ENCODE measurements around the gene ERICH4.
"Not testable (repeated sequence)": the region's sequence is repeated elsewhere in the genome, so short reads cannot be mapped to it uniquely, and the experiment has no call there.

ERICH4 gene

DNA sequence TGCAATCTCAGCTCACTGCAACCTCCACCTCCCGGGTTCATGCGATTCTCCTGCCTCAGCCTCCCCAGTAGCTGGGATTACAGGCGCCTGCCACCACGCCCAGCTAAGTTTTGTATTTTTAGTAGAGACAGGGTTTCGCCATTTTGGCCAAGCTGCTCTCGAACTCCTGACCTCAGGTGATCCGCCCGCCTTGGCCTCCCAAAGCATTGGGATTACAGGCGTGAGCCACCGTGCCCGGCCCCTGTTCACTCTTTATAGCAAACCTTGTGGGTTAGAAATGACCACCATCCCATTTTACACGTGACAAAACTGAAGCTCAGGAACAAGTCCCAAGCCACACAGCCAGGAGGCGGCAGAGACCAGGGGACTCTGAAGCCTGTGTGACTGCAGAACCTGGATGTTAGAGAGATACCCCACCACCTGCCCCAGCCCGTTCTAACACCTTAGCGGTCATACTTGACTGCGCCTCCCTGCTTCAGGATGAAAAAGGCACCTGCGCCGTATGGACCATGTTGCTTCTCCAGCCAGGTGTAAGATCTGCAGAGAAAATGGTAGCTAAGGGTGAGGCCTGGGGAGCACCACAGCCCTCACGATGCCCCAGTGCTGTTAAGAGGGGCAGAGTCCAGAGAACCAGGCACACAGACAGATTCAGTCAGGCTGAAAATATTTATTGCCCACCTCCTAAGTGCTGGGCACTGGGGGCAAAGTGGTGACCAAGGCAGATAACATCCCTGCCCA lies 6.9 kb upstream of the ERICH4 start:
- no peak for DNase-seq (ENCODE audit: low spot score)

DNA sequence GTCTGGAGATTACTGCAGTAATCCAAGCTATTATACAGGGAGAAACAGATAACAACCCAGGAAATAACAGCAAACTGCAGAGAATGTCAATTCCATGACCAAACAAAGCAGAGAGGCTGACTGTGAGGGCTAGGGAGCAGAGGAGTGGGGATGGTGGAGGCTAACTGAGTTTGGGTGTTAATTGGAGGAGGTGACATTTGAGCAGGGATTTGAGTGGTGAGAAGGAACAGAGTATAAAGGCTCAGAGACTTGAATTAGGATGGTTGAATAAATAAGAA lies 6.3 kb upstream of the ERICH4 start:
- DNase-seq (ENCODE audit: low spot score) = no peak

DNA sequence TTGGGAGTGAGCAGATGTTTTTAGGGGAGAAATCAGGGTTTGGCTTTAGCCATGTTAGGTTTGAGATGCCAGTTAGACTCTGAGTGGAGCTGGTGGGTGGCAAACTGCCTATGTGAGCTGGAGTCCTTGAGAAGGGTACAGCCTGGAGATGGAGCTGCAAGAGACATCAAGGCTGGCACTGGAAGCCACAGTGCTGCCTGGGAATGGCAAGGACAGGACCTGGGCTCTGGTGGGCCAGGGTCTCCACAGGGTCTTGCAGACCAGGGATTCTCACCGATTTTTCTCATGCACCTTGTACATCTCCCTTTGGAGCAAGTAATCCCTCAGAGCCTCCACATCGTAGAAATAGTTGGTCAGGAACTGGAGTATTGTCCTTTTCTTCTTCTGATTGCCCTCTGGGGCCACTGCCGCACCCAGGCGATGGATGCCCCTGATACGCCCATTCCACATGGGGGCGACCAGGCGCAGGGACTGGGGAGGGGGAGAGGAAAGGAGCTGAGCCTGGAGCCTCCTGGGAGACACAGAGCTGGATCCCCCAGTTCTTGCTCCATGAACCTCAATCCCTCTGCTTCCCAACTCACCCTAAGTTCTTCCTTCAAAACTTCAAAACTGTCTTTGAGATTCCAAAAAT lies 4.9 kb upstream of the ERICH4 start:
- DNase-seq (ENCODE audit: low spot score) = no peak

DNA sequence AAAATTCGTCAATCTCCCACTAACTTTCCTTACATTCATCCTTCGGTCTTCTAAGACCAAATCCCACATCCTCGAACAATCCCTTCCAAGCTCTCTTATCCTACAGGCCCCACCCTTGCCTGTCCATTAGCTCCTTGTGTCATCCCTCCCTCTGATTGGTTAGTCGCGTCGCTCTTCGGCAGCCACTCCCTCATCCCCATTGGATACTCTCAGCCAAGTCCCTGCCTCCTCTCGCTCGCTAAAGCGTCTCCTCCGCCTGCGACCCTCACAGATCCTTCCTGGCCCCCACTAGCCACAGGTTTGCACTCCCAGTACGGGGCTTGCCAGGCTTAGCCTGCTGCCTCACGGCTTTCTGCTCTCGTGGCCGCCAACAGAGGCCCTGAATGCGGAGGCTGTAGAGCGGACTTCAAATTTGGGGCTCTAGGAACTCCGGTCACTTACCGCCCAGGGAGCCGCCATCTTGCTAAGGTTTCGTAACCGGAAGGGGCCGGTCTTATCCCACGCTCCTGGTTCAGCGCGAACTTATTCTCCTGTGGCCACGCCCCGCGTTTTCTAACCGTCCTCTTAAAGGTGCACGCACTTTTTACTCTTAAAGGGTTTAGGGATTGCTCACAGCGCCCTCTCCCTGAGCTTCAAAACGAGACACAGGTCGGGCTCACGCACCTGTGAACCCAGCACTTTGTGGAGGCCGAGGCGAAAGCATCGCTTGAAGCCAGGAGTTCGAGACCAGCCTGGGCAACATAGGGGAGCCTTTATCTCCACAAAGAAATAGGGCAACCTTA lies 3.3 kb upstream of the ERICH4 start, which contains the start of gene DMAC2:
Gene DMAC2, minus strand, starts transcription at position 472 of the 782 bp plus-strand sequence. Its CDS starts 13 bp downstream, at position 459.
- peak; percentile 94 for DNase-seq (ENCODE audit: low spot score)

DNA sequence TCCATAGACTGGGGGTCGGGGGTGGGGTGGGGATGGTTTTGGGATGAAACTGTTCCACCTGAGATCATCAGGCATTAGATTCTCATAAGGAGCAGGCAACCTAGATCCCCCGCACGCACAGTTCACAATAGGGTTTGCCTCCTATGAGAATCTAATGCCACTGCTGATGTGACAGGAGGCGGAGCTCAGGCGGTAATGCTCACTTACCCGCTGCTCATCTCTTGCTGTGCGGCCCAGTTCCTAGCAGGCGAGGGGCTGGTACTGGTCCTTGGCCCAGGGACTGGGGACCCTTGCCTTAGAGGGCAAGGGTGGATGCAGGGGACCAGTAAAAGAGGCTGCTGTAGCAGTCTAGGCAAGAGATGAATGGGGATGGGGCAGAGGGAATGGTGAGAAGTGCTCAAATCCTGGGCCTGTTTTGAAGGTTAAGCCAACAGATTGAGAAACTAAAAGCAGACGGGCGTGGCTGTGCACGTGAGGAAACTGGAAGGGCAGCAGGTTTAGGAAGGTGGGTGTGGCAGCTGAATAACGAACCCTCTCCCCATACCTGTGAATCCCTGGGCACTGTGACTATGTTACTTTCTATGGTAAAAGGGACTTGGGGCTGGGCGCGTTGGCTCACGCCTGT lies 1.5 kb upstream of the ERICH4 start:
- no peak for DNase-seq (ENCODE audit: low spot score)

DNA sequence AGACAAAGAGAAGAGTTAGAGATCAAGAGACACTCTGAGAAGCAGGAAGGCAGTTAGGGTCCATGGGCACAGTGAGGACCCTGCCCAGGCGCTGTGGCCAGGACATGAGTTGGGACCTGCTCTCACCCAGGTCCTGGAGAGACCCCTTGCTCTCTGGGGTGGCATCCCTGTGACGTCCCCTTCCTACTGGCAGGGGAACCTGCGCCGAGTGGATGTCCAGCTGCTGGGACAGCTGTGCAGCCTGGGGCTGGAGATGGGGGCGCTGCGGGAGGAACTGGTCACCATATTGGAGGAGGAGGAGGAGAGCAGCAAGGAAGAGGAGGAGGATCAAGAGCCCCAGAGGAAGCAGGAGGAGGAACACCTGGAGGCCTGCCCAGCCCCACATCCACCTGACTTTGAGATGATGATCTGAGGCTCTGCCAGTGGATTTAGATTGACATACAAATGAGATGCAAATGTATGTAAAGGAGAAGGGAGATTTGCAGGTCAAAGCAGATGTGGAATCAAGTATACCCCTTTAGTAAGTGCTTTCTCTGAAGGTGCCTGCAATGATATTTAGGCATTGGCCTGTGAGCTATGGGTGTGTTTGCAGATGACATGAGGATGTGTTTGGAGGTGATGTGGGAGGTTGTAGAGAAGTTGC lies 978 bp downstream of the ERICH4 start:
- no peak for DNase-seq (ENCODE audit: low spot score)

DNA sequence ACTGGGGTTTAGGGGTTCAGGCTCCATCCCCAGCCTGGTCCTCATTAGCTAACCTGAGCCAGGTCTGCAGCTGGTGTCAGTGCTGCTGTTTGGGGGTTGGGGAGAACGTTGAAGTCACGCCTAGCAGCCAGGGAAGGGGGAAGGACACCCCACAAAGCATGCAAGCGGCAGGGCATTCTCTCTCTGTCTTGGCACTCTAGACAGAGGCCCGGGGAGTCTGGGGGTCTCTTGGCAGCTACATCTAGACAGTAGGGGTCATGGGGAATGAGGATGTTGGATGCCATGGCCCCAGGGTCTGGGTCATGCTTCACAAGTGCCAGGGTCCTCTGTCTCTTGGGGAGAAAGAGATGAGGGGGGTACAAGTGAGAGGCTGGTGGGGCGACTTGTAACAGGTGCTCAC lies 2.6 kb downstream of the ERICH4 start:
- DNase-seq (ENCODE audit: low spot score) = no peak

DNA sequence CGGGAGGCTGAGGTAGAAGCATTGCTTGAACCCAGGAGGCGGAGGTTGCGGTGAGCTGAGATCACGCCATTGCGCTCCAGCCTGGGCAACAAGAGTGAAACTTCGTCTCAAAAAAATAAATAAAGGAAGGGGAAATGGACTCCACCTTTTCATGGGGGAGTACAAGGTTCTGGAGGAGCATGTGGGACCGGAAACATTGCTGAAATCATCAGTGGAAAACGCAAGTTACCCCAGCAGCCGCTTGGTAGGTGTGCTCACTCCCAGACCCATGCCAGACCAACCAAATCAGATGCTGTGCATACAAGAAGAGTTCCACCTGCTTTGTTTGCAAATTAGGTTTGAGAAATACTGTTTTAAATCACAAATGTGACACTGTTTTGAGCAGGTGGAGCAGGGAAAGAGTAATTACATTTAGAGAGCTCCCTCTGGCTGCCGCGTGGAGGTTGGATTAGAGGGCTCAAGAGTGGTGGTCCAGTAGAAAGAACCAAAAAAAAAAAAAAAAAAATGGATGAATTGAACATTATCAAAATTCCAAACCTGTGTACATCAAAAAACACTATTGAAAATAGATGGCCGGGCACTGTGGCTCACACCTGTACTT lies 4.9 kb downstream of the ERICH4 start:
- DNase-seq (ENCODE audit: low spot score) = no peak

DNA sequence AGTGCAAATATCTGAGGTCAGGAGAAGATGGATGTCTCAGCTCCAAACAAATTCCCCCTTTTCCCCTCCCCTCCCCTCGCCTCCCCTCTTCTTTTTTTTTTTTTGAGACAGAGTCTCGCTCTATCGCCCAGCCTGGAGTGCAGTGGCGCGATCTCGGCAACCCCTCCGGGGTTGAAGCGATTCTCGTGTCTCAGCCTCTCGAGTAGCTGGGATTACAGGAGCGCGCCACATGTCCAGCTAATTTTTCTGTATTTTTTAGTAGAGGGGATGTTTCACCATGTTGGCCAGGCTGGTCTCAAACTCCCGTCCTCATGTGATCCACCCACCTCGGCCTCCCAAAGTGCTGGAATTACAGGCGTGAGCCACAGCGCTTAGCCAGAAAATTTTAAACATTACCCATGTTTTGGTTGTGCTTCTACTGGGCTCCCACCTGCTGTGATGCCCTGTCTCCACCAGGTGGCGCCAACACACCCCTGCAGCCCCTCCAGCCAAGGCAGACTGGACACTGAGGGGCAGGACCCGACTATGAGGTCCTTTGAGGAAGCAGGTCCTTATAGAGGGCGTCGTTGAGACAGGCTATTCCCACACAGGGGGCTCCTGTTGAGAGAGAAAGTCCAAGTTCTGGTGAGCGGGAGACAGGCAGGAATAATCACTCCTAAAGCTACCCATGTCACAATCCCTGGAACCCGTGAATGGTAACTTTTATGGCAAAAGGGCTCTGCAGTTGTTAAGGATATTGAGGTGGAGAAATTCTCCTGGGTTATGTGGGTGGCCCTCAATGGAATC lies 6.3 kb downstream of the ERICH4 start:
- DNase-seq (ENCODE audit: low spot score) = peak; percentile 87

DNA sequence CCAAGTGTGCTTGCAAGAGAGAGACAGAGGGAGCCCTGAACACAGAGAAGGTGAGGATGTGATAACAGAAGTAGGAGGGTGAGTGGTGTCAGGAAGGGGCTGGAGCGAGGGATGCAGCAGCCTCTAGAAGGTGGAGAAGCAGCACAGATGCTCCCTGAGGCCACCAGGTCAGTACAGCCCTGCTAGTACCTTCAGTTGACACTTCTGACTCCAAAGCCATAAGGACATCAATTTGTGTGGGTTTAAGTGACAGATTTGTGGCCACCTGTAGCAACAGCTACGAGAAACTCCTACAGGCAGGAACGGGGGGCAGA lies 6.9 kb downstream of the ERICH4 start:
- no peak for DNase-seq (ENCODE audit: low spot score)

DNA sequence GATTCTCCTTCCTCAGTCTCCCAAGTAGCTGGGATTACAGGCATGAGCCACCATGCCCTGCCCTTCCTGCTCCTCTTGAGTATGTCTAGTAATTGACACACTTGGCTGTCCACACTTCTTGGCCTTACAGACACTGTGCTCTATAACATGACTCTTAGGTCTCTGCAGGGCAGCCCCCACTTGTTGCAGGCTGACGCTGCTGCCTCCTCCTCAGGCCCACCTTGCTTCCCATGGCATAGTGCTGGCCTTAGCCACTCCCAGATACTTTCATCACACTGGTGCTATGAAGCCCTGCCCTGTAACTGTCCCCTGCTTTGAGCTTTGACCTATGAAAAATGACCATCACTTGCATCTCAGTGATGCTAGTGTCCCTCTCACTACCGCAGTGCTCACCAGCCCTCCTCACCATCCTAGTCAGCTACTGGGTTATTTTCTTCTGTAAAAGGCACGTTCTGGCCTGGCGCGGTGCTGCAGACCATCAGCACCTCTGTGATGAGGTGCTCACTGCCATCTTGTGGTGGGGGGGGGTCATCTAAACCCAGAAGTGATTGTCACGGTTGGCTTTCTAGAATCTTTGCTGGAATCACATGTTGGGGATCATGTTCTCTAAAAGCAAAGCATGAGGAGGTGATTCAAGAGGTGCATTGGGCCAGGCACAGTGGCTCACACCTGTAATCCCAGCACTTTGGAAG lies 9.8 kb downstream of the ERICH4 start:
- DNase-seq (ENCODE audit: low spot score) = no peak

DNA sequence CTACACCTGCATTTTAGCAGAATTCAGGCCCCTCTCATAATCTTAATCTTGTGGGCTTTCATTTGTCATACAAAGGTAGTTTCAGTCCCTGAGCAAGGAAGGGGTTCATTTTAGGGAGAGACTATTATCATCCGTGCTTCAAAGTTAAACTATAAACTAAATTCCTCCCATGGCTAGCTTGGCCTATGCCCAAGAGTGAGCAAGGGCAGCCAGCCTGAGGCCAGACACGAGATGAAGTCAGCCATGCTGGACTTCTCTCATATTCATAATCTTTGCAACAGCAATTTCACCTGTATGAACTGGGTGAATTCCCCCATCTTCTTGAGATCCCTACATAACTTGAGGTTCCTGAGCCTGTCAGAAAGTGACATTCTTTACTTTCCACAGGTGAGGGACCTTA lies 13.0 kb downstream of the ERICH4 start:
- DNase-seq (ENCODE audit: low spot score) = no peak

DNA sequence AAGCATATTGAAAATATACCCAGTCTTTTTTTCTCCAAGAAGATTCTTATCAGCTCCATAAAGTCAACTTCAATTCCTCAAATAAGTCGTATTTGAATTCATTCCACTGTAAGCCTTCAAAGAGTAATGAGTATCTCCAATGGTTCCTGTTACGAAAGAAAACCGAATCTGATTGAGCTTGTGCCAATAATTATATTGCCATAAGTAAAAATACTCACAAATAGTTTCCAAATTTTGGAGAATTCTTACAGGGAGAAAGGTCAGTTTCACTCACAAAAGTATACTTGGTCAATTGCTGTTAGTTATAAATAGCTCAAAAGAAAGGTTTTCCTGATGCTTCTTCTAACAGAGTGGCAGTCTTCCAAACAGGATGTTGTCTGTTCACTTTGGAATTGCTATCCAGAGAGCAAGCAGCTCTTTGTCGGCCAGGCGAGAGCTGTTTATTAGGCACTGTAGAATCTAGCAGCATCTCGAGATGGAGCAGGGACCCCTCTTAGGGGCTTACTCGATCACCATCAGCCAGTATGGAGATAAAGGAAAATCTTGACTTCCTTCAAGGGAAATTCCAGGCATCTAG lies 13.5 kb downstream of the ERICH4 start:
- DNase-seq (ENCODE audit: low spot score) = no peak

DNA sequence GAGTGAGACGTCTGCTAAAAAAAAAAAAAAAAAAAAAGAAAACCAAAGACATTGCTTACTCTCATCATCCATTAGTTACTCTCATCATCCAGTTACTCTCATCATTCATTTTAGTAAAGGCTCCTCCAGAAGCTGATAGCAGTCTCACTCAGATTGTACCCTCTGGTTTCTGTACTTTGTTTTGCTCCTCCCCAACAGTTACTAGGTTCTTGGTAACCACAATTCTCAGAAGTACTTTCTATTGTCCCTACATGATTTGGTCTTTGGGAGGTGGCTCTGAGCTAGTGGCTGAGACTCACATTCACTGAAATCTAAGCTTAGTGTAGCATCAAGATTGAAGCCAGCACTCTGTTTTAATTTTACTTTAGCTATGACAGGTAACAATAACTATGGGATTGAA lies 14.3 kb downstream of the ERICH4 start:
- DNase-seq (ENCODE audit: low spot score) = no peak

DNA sequence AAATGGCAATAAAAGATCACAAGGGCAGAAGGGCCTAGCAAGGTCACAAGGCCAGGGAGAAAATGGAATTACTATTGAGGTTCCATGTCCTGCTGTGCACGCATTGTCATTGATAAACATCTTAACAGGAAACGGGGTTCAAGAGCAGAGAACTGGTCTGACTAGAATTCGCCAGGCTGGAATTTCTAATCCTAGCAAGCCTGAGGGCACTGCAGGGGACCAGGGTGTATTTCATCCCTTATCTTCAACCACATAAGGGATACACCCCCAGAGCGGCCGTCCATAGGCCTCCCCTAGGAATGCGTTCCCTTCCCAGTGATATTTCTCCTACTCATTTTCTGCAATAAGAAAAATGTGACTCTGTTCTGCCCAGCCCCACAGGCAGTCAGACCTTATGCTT lies 19.5 kb downstream of the ERICH4 start:
- DNase-seq (ENCODE audit: low spot score) = no peak

DNA sequence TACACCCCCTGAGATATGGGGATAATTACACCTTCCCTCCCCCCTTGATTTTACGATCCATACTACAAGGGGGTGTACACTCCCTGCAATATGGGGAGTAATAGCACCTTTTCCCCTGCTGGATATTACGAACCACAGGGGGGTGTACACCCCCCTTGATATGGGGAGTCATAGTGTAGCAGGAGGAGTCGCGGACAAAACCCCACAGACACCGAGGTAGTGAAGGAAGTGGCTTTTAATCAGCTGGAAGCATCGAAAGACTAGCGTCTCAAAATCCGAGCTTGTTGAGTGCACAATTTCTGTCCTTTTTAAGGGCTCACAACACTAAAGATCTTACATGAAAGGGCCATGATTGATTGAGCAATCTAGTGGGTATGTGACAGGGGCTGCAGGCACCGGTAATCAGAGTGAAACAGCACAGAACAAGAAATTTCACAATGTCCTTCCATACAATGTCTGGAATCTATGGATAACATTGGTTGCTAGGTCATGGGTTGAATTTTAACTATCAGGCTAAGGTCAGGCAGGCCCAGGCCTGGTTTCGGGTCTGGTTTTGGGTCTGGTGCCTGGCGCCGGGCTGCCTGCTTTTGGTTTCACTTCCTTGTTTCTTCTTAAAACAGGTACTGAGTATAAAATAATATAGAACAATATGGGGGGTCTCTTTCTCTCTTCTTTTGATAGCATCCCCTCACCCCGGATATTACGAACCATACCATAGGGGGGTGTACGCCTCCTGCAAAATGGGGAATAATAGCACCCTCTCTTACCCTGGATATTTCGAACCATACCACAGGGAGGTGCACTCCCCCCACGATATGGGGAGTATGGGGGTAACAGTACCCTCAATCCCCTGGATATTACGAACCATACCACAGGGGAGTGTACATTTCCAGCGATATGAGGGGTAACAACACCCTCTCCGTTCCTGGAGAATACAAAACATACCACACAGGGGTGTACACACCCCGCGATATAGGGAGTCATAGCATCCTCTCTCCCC lies 20.6 kb downstream of the ERICH4 start:
- DNase-seq (ENCODE audit: low spot score) = not testable (repeated sequence)

DNA sequence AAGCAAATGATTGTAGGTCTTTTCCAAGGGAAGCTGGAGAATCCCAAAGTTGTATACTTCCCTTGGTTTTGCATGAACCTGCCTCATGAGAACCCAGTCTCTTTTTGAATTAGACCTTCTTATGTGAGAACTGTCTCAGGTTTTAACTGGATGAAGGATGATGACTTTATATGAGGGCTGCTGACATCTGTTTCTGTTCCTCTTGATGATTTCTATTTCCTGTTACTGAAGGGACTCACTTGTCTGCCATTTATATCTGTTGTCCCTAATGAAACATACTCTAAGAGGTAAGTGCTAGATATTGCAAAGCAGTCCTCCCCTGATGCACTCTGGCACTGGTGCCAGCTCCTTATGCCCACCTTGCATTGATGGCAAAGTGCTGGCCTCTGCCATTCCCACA lies 33.6 kb downstream of the ERICH4 start:
- no peak for DNase-seq (ENCODE audit: low spot score)

DNA sequence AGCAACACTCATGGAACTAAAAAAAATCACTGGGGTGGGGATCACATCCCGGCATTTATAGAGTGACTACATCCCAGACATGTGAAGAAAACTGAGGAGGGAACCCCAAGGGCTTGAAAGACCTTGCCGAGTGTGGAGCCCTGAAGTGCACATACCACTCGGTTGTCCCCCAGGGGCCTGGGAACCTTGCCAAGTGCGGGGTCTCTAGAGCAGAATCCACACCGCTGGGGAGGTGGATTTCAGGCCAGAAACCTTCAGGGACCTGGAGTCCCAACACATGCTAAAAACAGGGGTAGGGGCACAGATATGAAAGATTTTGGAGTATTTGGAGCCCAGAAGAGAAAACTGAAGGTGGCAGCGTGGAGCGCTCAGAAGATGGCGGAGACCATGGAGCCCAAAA lies 35.2 kb downstream of the ERICH4 start:
- DNase-seq (ENCODE audit: low spot score) = no peak
